ENCODE data around the gene PPP1R12A.

The PPP1R12A gene

GRCh38 chr12:79935624-79936345 lies 888 bp upstream of the PPP1R12A start:
- no peak for DNase-seq (ENCODE audit: low spot score)

GRCh38 chr12:79934281-79935020 lies 446 bp downstream of the PPP1R12A start:
- DNase-seq (ENCODE audit: low spot score): peak; percentile 24

- no peak for DNase-seq (ENCODE audit: low spot score)
These were observed 1.2 kb downstream of the PPP1R12A start for GRCh38 chr12:79933532-79934264.

GRCh38 chr12:79933043-79933442 lies 1.9 kb downstream of the PPP1R12A start:
- no peak for DNase-seq (ENCODE audit: low spot score)

GRCh38 chr12:79932357-79932756 lies 2.5 kb downstream of the PPP1R12A start:
- no peak for DNase-seq (ENCODE audit: low spot score)

- DNase-seq (ENCODE audit: low spot score): no peak
These were observed 5.8 kb downstream of the PPP1R12A start for GRCh38 chr12:79929065-79929464.

- DNase-seq (ENCODE audit: low spot score): no peak
These were observed 7.0 kb downstream of the PPP1R12A start for GRCh38 chr12:79927772-79928474.

GRCh38 chr12:79926951-79927350 lies 7.9 kb downstream of the PPP1R12A start:
- DNase-seq (ENCODE audit: low spot score): no peak

- no peak for DNase-seq (ENCODE audit: low spot score)
These were observed 9.4 kb downstream of the PPP1R12A start for GRCh38 chr12:79925492-79925891.

GRCh38 chr12:79921786-79922185 lies 13.1 kb downstream of the PPP1R12A start:
- DNase-seq (ENCODE audit: low spot score): no peak

GRCh38 chr12:79920421-79921238 lies 14.3 kb downstream of the PPP1R12A start:
- no peak for DNase-seq (ENCODE audit: low spot score)

- no peak for DNase-seq (ENCODE audit: low spot score)
These were observed 15.1 kb downstream of the PPP1R12A start for GRCh38 chr12:79919762-79920161.

GRCh38 chr12:79916826-79917225 lies 18.1 kb downstream of the PPP1R12A start:
- no peak for DNase-seq (ENCODE audit: low spot score)

- no peak for DNase-seq (ENCODE audit: low spot score)
These were observed 22.8 kb downstream of the PPP1R12A start for GRCh38 chr12:79911889-79912656.

GRCh38 chr12:79908366-79908765 lies 26.5 kb downstream of the PPP1R12A start:
- no peak for DNase-seq (ENCODE audit: low spot score)

- no peak for DNase-seq (ENCODE audit: low spot score)
These were observed 33.4 kb downstream of the PPP1R12A start for GRCh38 chr12:79901506-79901905.

GRCh38 chr12:79900951-79901350 lies 33.9 kb downstream of the PPP1R12A start:
- no peak for DNase-seq (ENCODE audit: low spot score)

GRCh38 chr12:79900199-79900598 lies 34.7 kb downstream of the PPP1R12A start:
- no peak for DNase-seq (ENCODE audit: low spot score)

GRCh38 chr12:79897617-79898016 lies 37.3 kb downstream of the PPP1R12A start:
- no peak for DNase-seq (ENCODE audit: low spot score)

- no peak for DNase-seq (ENCODE audit: low spot score)
These were observed 39.1 kb downstream of the PPP1R12A start for GRCh38 chr12:79895804-79896203.

GRCh38 chr12:79895071-79895470 lies 39.8 kb downstream of the PPP1R12A start:
- DNase-seq (ENCODE audit: low spot score): no peak

Data from HuH-7 (cell line).